ENCODE results near the gene IRX6. TPM values are rescaled to one million over a fixed set of nuclear protein-coding genes. Genes with fewer than 3 reads are reported as not detected.

Gene IRX6
- polyA plus RNA-seq, 2 donors = 0.14 to 0.75 TPM

DNA sequence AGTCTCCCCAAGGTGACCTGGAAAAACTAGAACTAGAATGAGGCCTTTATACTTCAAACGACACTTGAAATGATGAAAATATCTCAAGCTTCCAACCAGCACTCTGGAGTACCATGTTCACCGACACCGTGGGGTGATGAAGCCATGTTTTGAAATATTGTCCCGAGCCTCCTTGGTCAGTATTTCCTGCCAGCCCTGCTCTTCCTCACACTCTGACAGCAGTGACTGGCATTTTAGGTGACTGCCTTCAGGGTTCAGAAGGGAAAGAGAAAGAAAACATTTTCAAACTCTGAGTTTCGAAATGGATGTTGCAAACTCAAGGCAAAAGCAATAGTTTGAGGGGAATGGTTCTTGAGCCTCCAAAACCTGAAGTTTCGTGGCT is 39.3 kb upstream of the IRX6 start:
- Histone ChIP-seq H3K36me3 (ENCODE audit: control insufficient read depth in 2 of 2, insufficient read depth in 2 of 2, low read length in 1 of 2) (no peaks in the 10 kb centered on the region), H3K27me3 (ENCODE audit: control insufficient read depth in 1 of 2, insufficient read depth in 2 of 2, low read length in 2 of 2) (no peaks in the 10 kb centered on the region), H3K9me3 (ENCODE audit: control insufficient read depth in 2 of 2, insufficient read depth in 1 of 2, low read depth in 1 of 2, low read length in 1 of 2) (peaks cover 0 to 5% of the 10 kb centered on the region in 2 donors), H3K4me3 (ENCODE audit: low read depth in 1 of 2, low read length in 2 of 2) (no peak overlapping the region), H3K27ac (ENCODE audit: low read depth in 2 of 2, low read length in 1 of 2) (no peak overlapping the region), H3K4me1 (ENCODE audit: control insufficient read depth in 2 of 2, insufficient read depth in 2 of 2, low read length in 1 of 2) (peaks cover 3 to 4% of the 10 kb centered on the region in 2 donors)
- 81 to 85% methylated on average over 6 of the region's 6 CpGs for WGBS, 2 donors

DNA sequence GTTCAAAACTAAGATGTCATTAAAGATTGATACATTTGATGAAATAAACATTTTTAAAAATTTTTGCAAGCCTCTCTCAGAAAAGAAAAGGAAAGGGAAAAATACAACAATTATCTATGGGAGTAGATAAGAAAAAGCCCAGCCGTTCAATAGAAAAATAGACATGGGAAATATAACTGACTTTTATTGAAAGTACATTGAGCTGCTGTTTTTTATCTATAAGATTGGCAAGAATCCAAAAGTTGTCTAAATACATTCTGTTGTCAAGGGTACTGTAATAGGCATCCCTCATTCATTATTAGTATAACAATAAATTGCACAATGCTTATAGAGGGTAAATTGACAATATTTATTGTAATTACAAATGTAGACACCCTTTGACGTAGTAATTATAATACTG is 38.4 kb upstream of the IRX6 start:
- WGBS, 2 donors = 57 to 67% methylated on average over 2 of the region's 2 CpGs
- no peak overlapping the region for H3K4me3 ChIP-seq (ENCODE audit: low read depth in 1 of 2, low read length in 2 of 2)
- peaks cover 0 to 5% of the 10 kb centered on the region in 2 donors for H3K9me3 ChIP-seq (ENCODE audit: control insufficient read depth in 2 of 2, insufficient read depth in 1 of 2, low read depth in 1 of 2, low read length in 1 of 2)
- no peaks in the 10 kb centered on the region for H3K27me3 ChIP-seq (ENCODE audit: control insufficient read depth in 1 of 2, insufficient read depth in 2 of 2, low read length in 2 of 2)
- H3K27ac ChIP-seq (ENCODE audit: low read depth in 2 of 2, low read length in 1 of 2) = no peak overlapping the region
- peaks cover 3 to 4% of the 10 kb centered on the region in 2 donors for H3K4me1 ChIP-seq (ENCODE audit: control insufficient read depth in 2 of 2, insufficient read depth in 2 of 2, low read length in 1 of 2)
- H3K36me3 ChIP-seq (ENCODE audit: control insufficient read depth in 2 of 2, insufficient read depth in 2 of 2, low read length in 1 of 2) = no peaks in the 10 kb centered on the region

DNA sequence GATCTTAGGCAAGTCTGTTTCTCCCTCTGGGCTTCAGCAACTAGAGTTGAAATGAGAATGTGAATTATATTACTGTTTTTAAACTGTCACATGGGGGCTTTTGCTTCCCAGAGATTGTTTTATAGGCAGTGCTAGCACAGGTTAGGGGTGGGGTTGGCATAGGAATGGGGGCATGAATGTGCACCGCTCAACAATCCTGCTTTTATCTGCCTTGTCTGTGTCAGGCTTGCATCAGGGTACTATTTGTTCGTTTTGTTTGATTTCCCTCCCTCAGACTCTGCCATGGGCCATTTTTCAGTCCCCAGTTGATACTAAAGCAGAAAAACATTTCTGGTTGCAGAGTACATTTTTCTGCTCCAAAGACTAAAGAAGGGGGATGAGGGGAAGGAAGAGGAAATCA is 34.6 kb upstream of the IRX6 start:
- no peak overlapping the region for H3K27ac ChIP-seq (ENCODE audit: low read depth in 2 of 2, low read length in 1 of 2)
- H3K27me3 ChIP-seq (ENCODE audit: control insufficient read depth in 1 of 2, insufficient read depth in 2 of 2, low read length in 2 of 2) = no peaks in the 10 kb centered on the region
- H3K36me3 ChIP-seq (ENCODE audit: control insufficient read depth in 2 of 2, insufficient read depth in 2 of 2, low read length in 1 of 2) = no peaks in the 10 kb centered on the region
- H3K4me1 ChIP-seq (ENCODE audit: control insufficient read depth in 2 of 2, insufficient read depth in 2 of 2, low read length in 1 of 2) = no peaks in the 10 kb centered on the region
- H3K4me3 ChIP-seq (ENCODE audit: low read depth in 1 of 2, low read length in 2 of 2) = no peak overlapping the region
- H3K9me3 ChIP-seq (ENCODE audit: control insufficient read depth in 2 of 2, insufficient read depth in 1 of 2, low read depth in 1 of 2, low read length in 1 of 2) = peaks cover 0 to 5% of the 10 kb centered on the region in 2 donors
- WGBS, 2 donors = 35 to 68% methylated on average over 2 of the region's 2 CpGs

DNA sequence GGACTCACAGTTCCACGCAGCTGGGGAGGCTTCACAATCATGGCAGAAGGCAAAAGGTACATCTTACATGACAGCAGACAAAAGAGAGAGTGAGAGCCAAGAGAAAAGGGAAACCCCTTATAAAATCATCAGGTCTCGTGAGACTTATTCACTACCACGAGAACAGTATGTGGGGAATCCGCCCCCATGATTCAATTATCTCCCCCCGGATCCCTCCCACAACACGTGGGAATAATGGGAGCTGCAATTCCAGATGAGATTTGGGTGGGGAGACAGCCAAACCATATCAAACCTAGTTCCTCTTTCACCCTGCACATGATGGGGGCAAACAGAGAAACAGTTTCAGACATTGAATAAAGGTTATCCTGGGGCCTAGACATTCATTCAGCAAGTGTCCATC is 32.2 kb upstream of the IRX6 start:
- Histone ChIP-seq H3K36me3 (ENCODE audit: control insufficient read depth in 2 of 2, insufficient read depth in 2 of 2, low read length in 1 of 2) (no peaks in the 10 kb centered on the region), H3K9me3 (ENCODE audit: control insufficient read depth in 2 of 2, insufficient read depth in 1 of 2, low read depth in 1 of 2, low read length in 1 of 2) (peaks cover 0 to 5% of the 10 kb centered on the region in 2 donors), H3K4me1 (ENCODE audit: control insufficient read depth in 2 of 2, insufficient read depth in 2 of 2, low read length in 1 of 2) (no peaks in the 10 kb centered on the region), H3K27me3 (ENCODE audit: control insufficient read depth in 1 of 2, insufficient read depth in 2 of 2, low read length in 2 of 2) (no peaks in the 10 kb centered on the region), H3K4me3 (ENCODE audit: low read depth in 1 of 2, low read length in 2 of 2) (no peak overlapping the region), H3K27ac (ENCODE audit: low read depth in 2 of 2, low read length in 1 of 2) (no peak overlapping the region)
- 85 to 86% methylated on average over 6 of the region's 6 CpGs for WGBS, 2 donors

DNA sequence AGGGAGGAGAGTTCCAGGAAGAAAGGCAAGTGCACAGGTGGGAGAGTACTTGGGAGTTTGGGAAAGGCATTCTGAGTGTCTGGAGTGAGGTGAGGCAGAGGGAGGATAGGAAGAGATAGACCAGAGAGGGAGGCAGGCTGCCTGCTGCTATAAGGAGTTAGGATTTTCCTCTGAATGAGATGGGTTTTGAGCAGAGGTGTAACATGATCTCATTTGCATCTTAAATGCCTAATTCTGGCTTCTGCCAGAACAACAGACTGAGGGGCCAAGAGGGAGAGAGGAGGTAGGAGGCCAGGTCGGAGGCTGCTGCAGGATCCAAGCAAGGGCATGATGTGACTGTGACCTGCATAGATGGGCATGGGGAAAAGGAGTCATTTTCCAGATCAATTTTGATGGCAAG is 31.5 kb upstream of the IRX6 start:
- Histone ChIP-seq H3K4me3 (ENCODE audit: low read depth in 1 of 2, low read length in 2 of 2) (no peak overlapping the region), H3K27me3 (ENCODE audit: control insufficient read depth in 1 of 2, insufficient read depth in 2 of 2, low read length in 2 of 2) (no peaks in the 10 kb centered on the region), H3K27ac (ENCODE audit: low read depth in 2 of 2, low read length in 1 of 2) (no peak overlapping the region), H3K4me1 (ENCODE audit: control insufficient read depth in 2 of 2, insufficient read depth in 2 of 2, low read length in 1 of 2) (no peaks in the 10 kb centered on the region), H3K36me3 (ENCODE audit: control insufficient read depth in 2 of 2, insufficient read depth in 2 of 2, low read length in 1 of 2) (no peaks in the 10 kb centered on the region), H3K9me3 (ENCODE audit: control insufficient read depth in 2 of 2, insufficient read depth in 1 of 2, low read depth in 1 of 2, low read length in 1 of 2) (peaks cover 0 to 5% of the 10 kb centered on the region in 2 donors)
- 63 to 79% methylated on average over 1 of the region's 1 CpG for whole genome bisulfite sequencing, 2 donors

DNA sequence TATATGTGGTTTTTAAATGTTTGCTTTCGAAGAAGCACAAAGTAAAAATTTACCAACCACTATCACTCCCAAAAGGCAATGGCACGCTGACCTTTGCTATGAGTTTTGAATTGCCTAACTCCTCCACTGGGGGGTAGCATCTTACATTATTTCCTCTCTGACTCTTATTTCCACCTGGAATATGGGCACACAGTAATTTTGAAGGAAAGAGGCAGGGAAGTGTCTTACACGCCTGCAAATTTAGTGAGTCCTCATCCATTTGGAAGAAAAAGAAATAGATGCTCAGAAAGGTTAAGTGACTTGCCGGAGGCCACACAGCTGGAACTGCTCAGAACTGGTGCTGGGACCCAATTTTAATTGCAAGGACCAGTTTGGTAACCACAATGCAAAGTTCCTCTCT is 29.9 kb upstream of the IRX6 start:
- no peaks in the 10 kb centered on the region for H3K36me3 ChIP-seq (ENCODE audit: control insufficient read depth in 2 of 2, insufficient read depth in 2 of 2, low read length in 1 of 2)
- H3K4me1 ChIP-seq (ENCODE audit: control insufficient read depth in 2 of 2, insufficient read depth in 2 of 2, low read length in 1 of 2) = no peaks in the 10 kb centered on the region
- no peaks in the 10 kb centered on the region for H3K27me3 ChIP-seq (ENCODE audit: control insufficient read depth in 1 of 2, insufficient read depth in 2 of 2, low read length in 2 of 2)
- H3K4me3 ChIP-seq (ENCODE audit: low read depth in 1 of 2, low read length in 2 of 2) = no peak overlapping the region
- no peaks in the 10 kb centered on the region for H3K9me3 ChIP-seq (ENCODE audit: control insufficient read depth in 2 of 2, insufficient read depth in 1 of 2, low read depth in 1 of 2, low read length in 1 of 2)
- H3K27ac ChIP-seq (ENCODE audit: low read depth in 2 of 2, low read length in 1 of 2) = no peak overlapping the region
- 71 to 87% methylated on average over 4 of the region's 4 CpGs for WGBS, 2 donors

DNA sequence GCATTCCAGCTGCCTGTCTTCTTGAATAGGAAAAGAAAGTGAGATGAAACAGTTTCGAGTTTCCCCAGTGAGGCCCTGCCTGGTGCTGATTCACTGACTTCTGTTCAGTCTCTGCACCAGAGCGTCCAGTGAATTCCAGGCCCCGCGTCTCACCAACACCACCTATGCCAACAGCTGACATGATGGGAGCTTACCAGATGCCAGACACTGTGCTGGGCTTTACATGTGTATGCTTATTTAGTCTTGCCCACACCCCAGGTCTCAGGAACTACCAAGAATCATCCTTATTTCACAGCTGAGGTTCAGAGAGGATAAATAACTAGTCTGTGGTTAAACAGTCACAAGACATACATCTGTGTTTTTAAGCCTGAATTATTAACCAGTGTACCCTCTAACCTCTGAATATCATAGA is 29.1 kb upstream of the IRX6 start:
- no peaks in the 10 kb centered on the region for H3K4me1 ChIP-seq (ENCODE audit: control insufficient read depth in 2 of 2, insufficient read depth in 2 of 2, low read length in 1 of 2)
- H3K9me3 ChIP-seq (ENCODE audit: control insufficient read depth in 2 of 2, insufficient read depth in 1 of 2, low read depth in 1 of 2, low read length in 1 of 2) = no peaks in the 10 kb centered on the region
- H3K27ac ChIP-seq (ENCODE audit: low read depth in 2 of 2, low read length in 1 of 2) = no peak overlapping the region
- no peaks in the 10 kb centered on the region for H3K27me3 ChIP-seq (ENCODE audit: control insufficient read depth in 1 of 2, insufficient read depth in 2 of 2, low read length in 2 of 2)
- WGBS, 2 donors = 33 to 46% methylated on average over 4 of the region's 4 CpGs
- H3K4me3 ChIP-seq (ENCODE audit: low read depth in 1 of 2, low read length in 2 of 2) = no peak overlapping the region
- no peaks in the 10 kb centered on the region for H3K36me3 ChIP-seq (ENCODE audit: control insufficient read depth in 2 of 2, insufficient read depth in 2 of 2, low read length in 1 of 2)

DNA sequence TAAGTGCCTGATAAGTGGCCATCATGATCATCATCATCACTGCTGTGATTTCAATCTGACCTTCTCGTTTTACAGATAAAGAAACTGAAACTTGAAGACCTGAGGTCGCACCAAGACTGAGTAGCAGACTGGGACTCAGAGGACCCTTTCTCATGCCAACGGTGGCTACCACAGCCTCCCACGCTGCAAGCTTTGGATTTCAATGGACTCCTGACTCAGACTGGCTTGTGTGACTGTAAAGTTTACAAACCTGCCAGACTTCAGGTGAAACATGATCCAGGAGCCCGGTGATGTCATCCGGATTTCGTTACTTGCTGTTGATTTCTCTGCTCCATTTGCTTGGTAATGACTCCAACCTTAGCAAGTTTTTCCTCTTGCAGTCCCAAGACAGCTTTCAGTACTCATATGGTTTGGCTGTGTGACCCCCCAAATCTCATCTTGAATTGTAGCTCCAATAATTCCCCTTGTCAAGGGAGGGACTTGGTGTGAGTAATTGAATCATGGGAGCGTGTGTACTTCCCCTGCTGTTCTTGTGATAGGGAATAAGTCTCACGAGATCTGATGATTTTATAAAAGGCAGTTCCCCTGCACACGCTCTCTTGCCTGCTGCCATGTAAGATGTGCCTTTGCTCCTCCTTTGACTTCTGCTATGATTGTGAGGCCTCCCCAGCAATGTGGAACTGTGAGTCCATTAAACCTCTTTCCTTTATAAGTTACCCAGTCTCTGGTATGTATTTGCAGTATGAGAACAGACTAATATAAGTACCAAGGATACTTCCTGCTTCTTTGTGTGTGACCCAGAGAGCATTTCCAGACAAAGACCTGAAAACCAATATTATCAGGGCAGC is 26.7 kb upstream of the IRX6 start:
- peak overlapping the region in 1 of 2 donors; percentile 71 for H3K27ac ChIP-seq (ENCODE audit: low read depth in 2 of 2, low read length in 1 of 2)
- H3K36me3 ChIP-seq (ENCODE audit: control insufficient read depth in 2 of 2, insufficient read depth in 2 of 2, low read length in 1 of 2) = no peaks in the 10 kb centered on the region
- H3K27me3 ChIP-seq (ENCODE audit: control insufficient read depth in 1 of 2, insufficient read depth in 2 of 2, low read length in 2 of 2) = no peaks in the 10 kb centered on the region
- WGBS, 2 donors = 70 to 72% methylated on average over 10 of the region's 10 CpGs
- H3K9me3 ChIP-seq (ENCODE audit: control insufficient read depth in 2 of 2, insufficient read depth in 1 of 2, low read depth in 1 of 2, low read length in 1 of 2) = no peaks in the 10 kb centered on the region
- H3K4me1 ChIP-seq (ENCODE audit: control insufficient read depth in 2 of 2, insufficient read depth in 2 of 2, low read length in 1 of 2) = no peaks in the 10 kb centered on the region
- H3K4me3 ChIP-seq (ENCODE audit: low read depth in 1 of 2, low read length in 2 of 2) = no peak overlapping the region

DNA sequence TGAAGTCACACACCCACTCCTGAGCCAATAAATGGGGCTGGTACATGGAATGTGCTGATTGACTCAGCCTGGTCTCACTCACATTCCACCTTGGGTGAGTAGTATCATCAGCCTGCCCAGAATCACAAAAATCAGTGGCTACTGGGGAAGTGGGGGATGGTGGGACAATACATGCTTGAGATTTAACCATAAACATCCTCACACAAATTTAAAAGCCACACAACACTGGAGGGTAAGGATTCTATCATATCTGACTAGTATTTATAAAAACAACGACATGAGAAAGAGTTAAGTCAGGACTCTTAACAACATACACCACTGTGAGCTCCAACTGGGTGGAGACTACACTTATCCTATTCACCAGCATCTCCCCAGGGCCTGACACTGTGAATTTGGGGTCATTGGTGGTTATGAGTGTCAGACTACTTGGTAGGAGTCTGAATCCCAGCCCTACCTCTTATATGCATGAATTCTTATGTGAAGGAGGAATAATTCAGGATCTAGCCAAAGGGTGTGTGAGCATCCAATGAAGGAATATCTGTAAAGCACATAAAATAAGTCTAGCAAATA is 26.0 kb upstream of the IRX6 start:
- Histone ChIP-seq H3K4me3 (ENCODE audit: low read depth in 1 of 2, low read length in 2 of 2) (no peak overlapping the region), H3K9me3 (ENCODE audit: control insufficient read depth in 2 of 2, insufficient read depth in 1 of 2, low read depth in 1 of 2, low read length in 1 of 2) (no peaks in the 10 kb centered on the region), H3K27me3 (ENCODE audit: control insufficient read depth in 1 of 2, insufficient read depth in 2 of 2, low read length in 2 of 2) (no peaks in the 10 kb centered on the region), H3K4me1 (ENCODE audit: control insufficient read depth in 2 of 2, insufficient read depth in 2 of 2, low read length in 1 of 2) (no peaks in the 10 kb centered on the region), H3K36me3 (ENCODE audit: control insufficient read depth in 2 of 2, insufficient read depth in 2 of 2, low read length in 1 of 2) (no peaks in the 10 kb centered on the region), H3K27ac (ENCODE audit: low read depth in 2 of 2, low read length in 1 of 2) (no peak overlapping the region)
- 0% methylated on average over 1 of the region's 1 CpG for WGBS, 2 donors
